HL-60 (cell line): ENCODE data around the gene LRRC66.

Source experiments
- DNase-seq, 2 experiments: peaks; one replicate each; pipeline ENCODE4 v3.0.0-alpha.2; 2010 to 2020; ENCODE audit warnings: low read depth in 1 of 2, low spot score in 1 of 2
- H3K27ac ChIP-seq: fragments of 250-450 bp; sonication (Bioruptor Pico); replicated peaks from 2 replicates; pipeline ENCODE4 v1.5.1; 2020; ENCODE audit warnings: mild to moderate bottlenecking, moderate library complexity
- H3K27me3 ChIP-seq: fragments of 250-450 bp; sonication (Bioruptor Pico); 2 replicates; pipeline ENCODE4 v1.5.1; 2021; ENCODE audit warnings: mild to moderate bottlenecking, moderate library complexity; ENCODE audit not compliant: insufficient read depth, poor library complexity, severe bottlenecking
- H3K4me3 ChIP-seq: replicated peaks from 2 replicates; pipeline ENCODE4 v1.5.1; 2011; ENCODE audit warnings: mild to moderate bottlenecking, control low read depth, low read length; ENCODE audit not compliant: insufficient read depth
- CTCF ChIP-seq: IDR thresholded peaks from one replicate; pipeline ENCODE4 v1.5.1; 2011; ENCODE audit warnings: low read length, control low read depth, inconsistent platforms; ENCODE audit not compliant: insufficient read depth
- GABPA ChIP-seq: IDR thresholded peaks from 2 replicates; pipeline ENCODE4 v1.6.1; 2012; ENCODE audit warnings: low read depth
- POLR2AphosphoS5 ChIP-seq: IDR thresholded peaks from 2 replicates; pipeline ENCODE4 v1.6.1; 2012; ENCODE audit warnings: low read depth
- REST ChIP-seq: IDR thresholded peaks from 2 replicates; pipeline ENCODE4 v1.6.1; 2012; ENCODE audit warnings: low read depth; ENCODE audit not compliant: insufficient replicate concordance
- SPI1 ChIP-seq: IDR thresholded peaks from 2 replicates; pipeline ENCODE4 v1.6.1; 2012; ENCODE audit warnings: low read depth, mild to moderate bottlenecking, borderline replicate concordance

Gene LRRC66

GRCh38 chr4:52016981-52017380, 3.2 kb downstream of the LRRC66 start:
- Histone ChIP-seq H3K27ac (no peak overlapping the region), H3K27me3 (no peaks in the 10 kb centered on the region), H3K4me3 (no peak overlapping the region)
- no peak for TF ChIP-seq CTCF
- TF ChIP-seq SPI1, result no peak
- TF ChIP-seq GABPA, result no peak
- no peak for TF ChIP-seq POLR2AphosphoS5
- no peak for TF ChIP-seq REST
- no peak for DNase-seq

- Histone ChIP-seq H3K4me3 (no peak overlapping the region), H3K27me3 (no peaks in the 10 kb centered on the region), H3K27ac (no peak overlapping the region)
- peak in 1 of 2 experiments; percentile 13 for DNase-seq
- TF ChIP-seq POLR2AphosphoS5 (no peak), GABPA (no peak), CTCF (no peak)
Observed at GRCh38 chr4:52015366-52015765, 4.8 kb downstream of the LRRC66 start.

GRCh38 chr4:52014903-52015302, 5.3 kb downstream of the LRRC66 start:
- TF ChIP-seq POLR2AphosphoS5, result no peak
- no peak for TF ChIP-seq CTCF
- TF ChIP-seq SPI1, result peak; percentile 89
- no peak for TF ChIP-seq GABPA
- TF ChIP-seq REST, result no peak
- DNase-seq, result peak in 1 of 2 experiments; percentile 25

GRCh38 chr4:52012651-52013050, 7.5 kb downstream of the LRRC66 start:
- no peak for DNase-seq
- no peak for TF ChIP-seq REST
- no peak for TF ChIP-seq CTCF
- TF ChIP-seq SPI1, result no peak
- no peak for TF ChIP-seq POLR2AphosphoS5
- TF ChIP-seq GABPA, result no peak

More at GRCh38 chr4:52014903-52015302, 5.3 kb downstream of the LRRC66 start:
- H3K27me3 ChIP-seq, result no peaks in the 10 kb centered on the region
- H3K27ac ChIP-seq, result no peak overlapping the region
- H3K4me3 ChIP-seq, result no peak overlapping the region

More at GRCh38 chr4:52012651-52013050, 7.5 kb downstream of the LRRC66 start:
- Histone ChIP-seq H3K27me3 (no peaks in the 10 kb centered on the region), H3K4me3 (no peak overlapping the region), H3K27ac (no peak overlapping the region)
